Measurements from ENCODE around the gene AFF3.

Gene AFF3

DNA sequence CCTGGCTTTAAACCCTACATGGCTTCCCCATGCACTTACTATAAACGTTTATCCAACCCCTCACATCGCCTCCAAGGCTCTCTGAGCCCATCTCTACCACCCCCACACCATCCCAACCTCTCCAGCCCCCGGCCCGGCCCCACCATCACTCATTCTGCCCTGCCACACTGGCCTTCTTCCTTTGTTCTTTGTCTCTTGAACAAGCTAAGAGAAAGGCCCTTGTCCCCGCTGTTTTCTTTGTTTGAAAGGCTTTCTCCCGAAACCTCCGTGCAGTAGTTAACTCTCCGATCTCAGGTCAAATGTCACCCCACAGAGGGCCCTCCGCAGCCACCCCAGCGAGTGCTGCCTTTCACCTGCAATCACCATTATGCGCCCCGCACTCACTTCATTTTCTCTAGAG, 100.4 kb downstream of the AFF3 start:
- no peak for DNase-seq
- Histone ChIP-seq H3K9me2 (replicated peaks; ENCODE audit: insufficient read depth, low read length) (no peaks in the 10 kb centered on the region), H4K20me1 (ENCODE audit: insufficient read depth, low read length) (no peaks in the 10 kb centered on the region), H3K36me3 (replicated peaks; ENCODE audit: insufficient read depth, low read length) (no peaks in the 10 kb centered on the region), H3K4me1 (ENCODE audit: low read length) (no peaks in the 10 kb centered on the region), H3K27me3 (replicated peaks; ENCODE audit: insufficient read depth, low read length) (no peaks in the 10 kb centered on the region), H3K27ac (ENCODE audit: low read length) (no peak overlapping the region), H3K9me3 (replicated peaks; ENCODE audit: insufficient read depth, low read length) (no peaks in the 10 kb centered on the region), H2AFZ (ENCODE audit: low read length) (no peak overlapping the region), H3K79me2 (ENCODE audit: low read length) (no peaks in the 10 kb centered on the region), H3K4me2 (ENCODE audit: low read depth, low read length) (no peak overlapping the region), H3K9ac (ENCODE audit: low read length) (no peak overlapping the region), H3K4me3 (ENCODE audit: low read length) (no peak overlapping the region), H3F3A (ENCODE audit: insufficient read depth, low read length) (no peaks in the 10 kb centered on the region)
- TF ChIP-seq EZH2 (optimal IDR thresholded peaks at IDR 0.05; ENCODE audit: low read depth, low read length) (no peak), EZH2phosphoT487 (IDR thresholded peaks at IDR 0.05; ENCODE audit: low read length) (no peak)
- TF ChIP-seq, protein P1, sequence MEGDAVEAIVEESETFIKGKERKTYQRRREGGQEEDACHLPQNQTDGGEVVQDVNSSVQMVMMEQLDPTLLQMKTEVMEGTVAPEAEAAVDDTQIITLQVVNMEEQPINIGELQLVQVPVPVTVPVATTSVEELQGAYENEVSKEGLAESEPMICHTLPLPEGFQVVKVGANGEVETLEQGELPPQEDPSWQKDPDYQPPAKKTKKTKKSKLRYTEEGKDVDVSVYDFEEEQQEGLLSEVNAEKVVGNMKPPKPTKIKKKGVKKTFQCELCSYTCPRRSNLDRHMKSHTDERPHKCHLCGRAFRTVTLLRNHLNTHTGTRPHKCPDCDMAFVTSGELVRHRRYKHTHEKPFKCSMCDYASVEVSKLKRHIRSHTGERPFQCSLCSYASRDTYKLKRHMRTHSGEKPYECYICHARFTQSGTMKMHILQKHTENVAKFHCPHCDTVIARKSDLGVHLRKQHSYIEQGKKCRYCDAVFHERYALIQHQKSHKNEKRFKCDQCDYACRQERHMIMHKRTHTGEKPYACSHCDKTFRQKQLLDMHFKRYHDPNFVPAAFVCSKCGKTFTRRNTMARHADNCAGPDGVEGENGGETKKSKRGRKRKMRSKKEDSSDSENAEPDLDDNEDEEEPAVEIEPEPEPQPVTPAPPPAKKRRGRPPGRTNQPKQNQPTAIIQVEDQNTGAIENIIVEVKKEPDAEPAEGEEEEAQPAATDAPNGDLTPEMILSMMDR (IDR thresholded peaks at IDR 0.05; ENCODE audit: low read length): no peak

DNA sequence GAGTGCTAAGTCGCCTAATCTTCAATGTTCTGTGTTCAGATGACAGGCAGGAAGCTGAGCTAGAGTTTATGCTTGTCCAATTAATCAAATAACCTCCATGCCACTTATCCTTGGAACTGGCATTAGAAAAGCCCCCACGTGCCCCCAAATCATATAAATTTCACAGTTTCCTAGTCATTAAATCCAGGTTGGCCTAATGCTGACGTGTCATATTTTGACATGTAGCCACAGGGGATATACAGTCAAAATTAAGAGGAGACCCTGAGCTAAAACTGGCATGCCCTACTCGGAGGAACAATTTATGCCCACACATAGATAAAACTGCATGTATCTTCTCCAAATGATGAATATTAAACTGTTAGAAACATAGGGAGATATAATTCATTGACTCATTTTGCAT, 101.0 kb downstream of the AFF3 start:
- Histone ChIP-seq H3K4me1 (ENCODE audit: low read length) (no peaks in the 10 kb centered on the region), H3K36me3 (replicated peaks; ENCODE audit: insufficient read depth, low read length) (no peaks in the 10 kb centered on the region), H3K9ac (ENCODE audit: low read length) (no peak overlapping the region), H3K79me2 (ENCODE audit: low read length) (no peaks in the 10 kb centered on the region), H3K27me3 (replicated peaks; ENCODE audit: insufficient read depth, low read length) (no peaks in the 10 kb centered on the region), H3K4me2 (ENCODE audit: low read depth, low read length) (no peak overlapping the region), H4K20me1 (ENCODE audit: insufficient read depth, low read length) (no peaks in the 10 kb centered on the region), H3F3A (ENCODE audit: insufficient read depth, low read length) (no peaks in the 10 kb centered on the region), H2AFZ (ENCODE audit: low read length) (no peak overlapping the region), H3K4me3 (ENCODE audit: low read length) (no peak overlapping the region), H3K27ac (ENCODE audit: low read length) (no peak overlapping the region), H3K9me3 (replicated peaks; ENCODE audit: insufficient read depth, low read length) (no peaks in the 10 kb centered on the region), H3K9me2 (replicated peaks; ENCODE audit: insufficient read depth, low read length) (no peaks in the 10 kb centered on the region)
- TF ChIP-seq, protein P1 (IDR thresholded peaks at IDR 0.05; ENCODE audit: low read length): no peak
- no peak for TF ChIP-seq EZH2 (optimal IDR thresholded peaks at IDR 0.05; ENCODE audit: low read depth, low read length)
- no peak for TF ChIP-seq EZH2phosphoT487 (IDR thresholded peaks at IDR 0.05; ENCODE audit: low read length)
- no peak for DNase-seq

DNA sequence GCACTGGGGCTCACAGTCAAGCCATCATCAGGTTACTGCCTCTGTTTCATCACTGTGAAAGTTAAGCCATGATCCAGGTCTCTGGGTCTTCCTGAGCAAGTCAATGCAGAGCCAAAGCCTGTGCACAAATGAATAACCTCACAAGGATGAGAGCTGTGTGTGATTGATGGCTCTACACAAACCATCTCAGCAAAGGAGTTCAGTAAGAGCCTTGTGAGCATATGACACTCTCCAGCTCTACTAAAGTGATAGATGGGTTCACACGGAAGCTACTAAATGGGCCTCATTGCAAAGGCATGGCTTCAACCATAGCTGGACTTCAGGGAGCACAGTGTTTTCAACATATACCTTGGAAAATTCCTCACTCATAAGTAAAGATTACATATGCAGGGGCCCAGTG, 101.5 kb downstream of the AFF3 start:
- no peak overlapping the region for H2AFZ ChIP-seq (ENCODE audit: low read length)
- H3K4me3 ChIP-seq (ENCODE audit: low read length): no peak overlapping the region
- no peaks in the 10 kb centered on the region for H3K9me3 ChIP-seq (replicated peaks; ENCODE audit: insufficient read depth, low read length)
- DNase-seq: no peak
- no peak overlapping the region for H3K27ac ChIP-seq (ENCODE audit: low read length)
- no peak for TF ChIP-seq EZH2phosphoT487 (IDR thresholded peaks at IDR 0.05; ENCODE audit: low read length)
- TF ChIP-seq, protein P1 (IDR thresholded peaks at IDR 0.05; ENCODE audit: low read length): no peak
- H3K27me3 ChIP-seq (replicated peaks; ENCODE audit: insufficient read depth, low read length): no peaks in the 10 kb centered on the region
- no peaks in the 10 kb centered on the region for H3K9me2 ChIP-seq (replicated peaks; ENCODE audit: insufficient read depth, low read length)
- H3K36me3 ChIP-seq (replicated peaks; ENCODE audit: insufficient read depth, low read length): no peaks in the 10 kb centered on the region
- no peak overlapping the region for H3K9ac ChIP-seq (ENCODE audit: low read length)
- H3K79me2 ChIP-seq (ENCODE audit: low read length): no peaks in the 10 kb centered on the region
- H3K4me2 ChIP-seq (ENCODE audit: low read depth, low read length): no peak overlapping the region
- H3K4me1 ChIP-seq (ENCODE audit: low read length): no peaks in the 10 kb centered on the region
- H3F3A ChIP-seq (ENCODE audit: insufficient read depth, low read length): no peaks in the 10 kb centered on the region
- H4K20me1 ChIP-seq (ENCODE audit: insufficient read depth, low read length): no peaks in the 10 kb centered on the region
